Stomach (tissue), 9 donors: ENCODE results near the gene FUT8. TPM values are rescaled to one million over a fixed set of nuclear protein-coding genes. Genes with fewer than 3 reads are reported as not detected.

Experiments
- DNase-seq, 2 donors: peaks; one replicate each; pipeline versions ENCODE4 v3.0.0 to v3.0.0-alpha.2; 2013 to 2019
- H3K27ac ChIP-seq, 5 donors: fragments of 200-600 bp in 4 of 5; sonication (generic) in 4 of 5; one replicate each; pipeline ENCODE4 v1.5.1; 2013 to 2019; ENCODE audit warnings: mild to moderate bottlenecking in 1 of 5, moderate library complexity in 1 of 5
- H3K27me3 ChIP-seq, 3 donors: fragments of 200-600 bp; sonication (generic); one replicate each; pipeline ENCODE4 v1.5.1; 2017 to 2019; ENCODE audit warnings: mixed run types in 1 of 3
- H3K36me3 ChIP-seq, 4 donors: fragments of 200-600 bp; sonication (generic); 1 replicate in 3 of 4; 2 replicates in 1 of 4; pipeline ENCODE4 v1.5.1; 2016 to 2019
- H3K4me1 ChIP-seq, 4 donors: fragments of 200-600 bp; sonication (generic); one replicate each; pipeline ENCODE4 v1.5.1; 2016 to 2019
- H3K4me3 ChIP-seq, 4 donors: fragments of 200-600 bp; sonication (generic) in 3 of 4; one replicate each; pipeline ENCODE4 v1.5.1; 2016 to 2019; ENCODE audit warnings: mild to moderate bottlenecking in 1 of 4
- H3K9me3 ChIP-seq, 4 donors: fragments of 200-600 bp; sonication (generic); one replicate each; pipeline ENCODE4 v1.5.1; 2016 to 2019
- CTCF ChIP-seq, 7 experiments: fragments of 450-650 bp in 4 of 7; fragments of 200-600 bp in 3 of 7; sonication (generic) in 3 of 7; IDR thresholded peaks; one replicate each; pipeline ENCODE4 v1.5.1; 2016 to 2019; ENCODE audit warnings: antibody characterized with exemption in 7 of 7, control low read depth in 2 of 7, mild to moderate bottlenecking in 1 of 7
- EP300 ChIP-seq: sonication (generic); formaldehyde crosslinking; IDR thresholded peaks from one replicate; pipeline ENCODE4 v1.6.1; 2017; ENCODE audit warnings: antibody characterized with exemption
- POLR2A ChIP-seq, 4 donors: fragments of 450-650 bp; IDR thresholded peaks; one replicate each; pipeline ENCODE4 v1.6.1; 2016; ENCODE audit warnings: antibody characterized with exemption in 4 of 4, control low read depth in 2 of 4, mild to moderate bottlenecking in 1 of 4, moderate library complexity in 1 of 4
- POLR2AphosphoS5 ChIP-seq, 3 donors: sonication (generic); formaldehyde crosslinking; IDR thresholded peaks; one replicate each; pipeline ENCODE4 v1.6.1; 2016; ENCODE audit warnings: antibody characterized with exemption in 3 of 3
- WGBS, 5 donors: extraction: QIAGEN DNeasy Blood & Tissue Kit in 3 of 5; methylation state at CpG; one replicate each; pipeline versions ENCODE4 v1.1.5 to v1.1.7; 2013 to 2018; 5-methylcytosine and 5-hydroxymethylcytosine counted together
- intact Hi-C: fragments of 100-400 bp; cut with DNase I; formaldehyde crosslinking; loops from one replicate; pipeline ENCODE4 v1.15.1; 2023; ENCODE audit warnings: low total_unique reads
- polyA plus RNA-seq, 3 donors: library from polyadenylated mRNA; stranded (reverse); fragments of 200-250 nt; gene quantifications; one replicate each; pipeline ENCODE4 v1.2.3, GENCODE V29; 2013
- total RNA-seq, 5 donors: library from RNA; depleted of rRNA; stranded (reverse); fragments of >200 nt; gene quantifications; one replicate each; pipeline versions ENCODE4 v1.1.0 to v1.2.3, GENCODE V29; 2014 to 2016
- donor health status: healthy with polysubstance abuse.
- donor health status: Bipolar disorder and iron deficiency.
- donor health status: healthy.

The FUT8 gene
- total and polyA plus RNA-seq, 8 donors, result 17.4 to 175 (median 36.7) TPM

GRCh38 chr14:65487783-65488494 lies 75.4 kb downstream of the FUT8 start:
- H3K4me1 ChIP-seq, result peaks cover 3 to 41% (median 28%) of the 10 kb centered on the region in 4 donors
- intact Hi-C loops, result no loop called here
- 89 to 95% (median 90%) methylated on average over 4 of the region's 4 CpGs for WGBS, 5 donors
- peaks cover 0 to 3% (median 0%) of the 10 kb centered on the region in 4 donors for H3K36me3 ChIP-seq
- no peak overlapping the region for H3K4me3 ChIP-seq
- TF ChIP-seq EP300 (no peak), POLR2AphosphoS5 (IDR thresholded peaks at IDR 0.05) (no peak), CTCF (IDR thresholded peaks at IDR 0.05) (no peak)
- no peak for DNase-seq
- H3K27ac ChIP-seq, result no peak overlapping the region
- no peaks in the 10 kb centered on the region for H3K27me3 ChIP-seq
- no peaks in the 10 kb centered on the region for H3K9me3 ChIP-seq

- Histone ChIP-seq H3K36me3 (no peaks in the 10 kb centered on the region), H3K27me3 (no peaks in the 10 kb centered on the region), H3K4me1 (peaks cover 0 to 27% (median 11%) of the 10 kb centered on the region in 4 donors), H3K27ac (no peak overlapping the region), H3K9me3 (no peaks in the 10 kb centered on the region), H3K4me3 (no peak overlapping the region)
- intact Hi-C loops, result no loop called here
- DNase-seq, result no peak
- WGBS, 5 donors, result 83 to 90% (median 87%) methylated on average over 1 of the region's 1 CpG
- TF ChIP-seq POLR2A (IDR thresholded peaks at IDR 0.05) (no peak), EP300 (no peak), CTCF (IDR thresholded peaks at IDR 0.05) (no peak), POLR2AphosphoS5 (IDR thresholded peaks at IDR 0.05) (no peak)
These were observed 78.7 kb downstream of the FUT8 start for GRCh38 chr14:65491274-65491673.

- no peaks in the 10 kb centered on the region for H3K9me3 ChIP-seq
- H3K27me3 ChIP-seq, result no peaks in the 10 kb centered on the region
- no peak for TF ChIP-seq POLR2AphosphoS5 (IDR thresholded peaks at IDR 0.05)
- TF ChIP-seq CTCF (IDR thresholded peaks at IDR 0.05), result no peak
- TF ChIP-seq EP300, result no peak
- no peak for TF ChIP-seq POLR2A (IDR thresholded peaks at IDR 0.05)
- H3K4me3 ChIP-seq, result no peak overlapping the region
- H3K27ac ChIP-seq, result no peak overlapping the region
- H3K36me3 ChIP-seq, result no peaks in the 10 kb centered on the region
- H3K4me1 ChIP-seq, result peaks cover 0 to 21% (median 3%) of the 10 kb centered on the region in 4 donors
- intact Hi-C loops, result no loop called here
- no peak for DNase-seq
- WGBS, 5 donors, result 87 to 96% (median 96%) methylated on average over 3 of the region's 3 CpGs
These were observed 79.7 kb downstream of the FUT8 start for GRCh38 chr14:65492266-65492665.

DNA sequence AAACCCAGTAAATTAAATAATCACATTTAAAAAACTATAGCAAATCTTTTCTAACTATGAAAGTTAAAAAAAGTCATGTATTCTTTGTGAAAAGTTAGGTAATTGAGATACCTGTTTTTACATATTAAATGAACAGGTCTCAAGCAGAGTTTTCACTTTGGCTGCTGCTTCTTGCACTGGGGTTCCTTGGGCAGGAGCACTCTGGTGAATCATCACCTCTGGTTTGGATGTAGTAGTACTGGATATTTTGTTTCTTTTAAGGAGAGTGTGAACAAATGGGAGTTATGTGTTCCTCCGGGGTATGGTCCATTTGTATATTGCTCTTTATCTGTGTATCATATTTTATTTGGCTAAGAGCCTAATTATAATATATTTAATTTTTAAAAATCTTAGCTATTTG lies 82.7 kb downstream of the FUT8 start:
- DNase-seq, result no peak
- Histone ChIP-seq H3K4me1 (peaks cover 0 to 41% (median 6%) of the 10 kb centered on the region in 4 donors), H3K27ac (no peak overlapping the region), H3K27me3 (no peaks in the 10 kb centered on the region), H3K4me3 (no peak overlapping the region), H3K36me3 (no peaks in the 10 kb centered on the region), H3K9me3 (no peaks in the 10 kb centered on the region)
- intact Hi-C loops, result no loop called here
- 28 to 48% (median 48%) methylated on average over 1 of the region's 1 CpG for WGBS, 5 donors
- no peak for TF ChIP-seq CTCF (IDR thresholded peaks at IDR 0.05)
- no peak for TF ChIP-seq POLR2A (IDR thresholded peaks at IDR 0.05)
- TF ChIP-seq POLR2AphosphoS5 (IDR thresholded peaks at IDR 0.05), result no peak
- no peak for TF ChIP-seq EP300
